ENCODE results near the gene SNCB. TPM values are rescaled to one million over a fixed set of nuclear protein-coding genes. Genes with fewer than 3 reads are reported as not detected.

SNCB gene
- total and polyA plus RNA-seq, 2 of the 13 experiments (the other 11 are each of a cell fraction or from before 2014, with no cell fraction given): not detected

GRCh38 chr5:176606032-176606431 lies 24.3 kb downstream of the SNCB start (continued):
- TF ChIP-seq ZNF878 (CRISPR knock-in tag; IDR thresholded peaks at IDR 0.05) (no peak), ZFP36L1 (CRISPR knock-in tag; IDR thresholded peaks at IDR 0.05) (no peak), POLR2AphosphoS2 (IDR thresholded peaks at IDR 0.05; ENCODE audit: low read depth, low read length) (no peak), ZSCAN20 (CRISPR knock-in tag; IDR thresholded peaks at IDR 0.05; ENCODE audit: borderline replicate concordance) (no peak)

- no peaks in the 10 kb centered on the region for H3K9me3 ChIP-seq (ENCODE audit: low read length)
- peaks cover 18% of the 10 kb centered on the region for H3K4me1 ChIP-seq (ENCODE audit: insufficient read depth, low read length)
- ChIA-PET POLR2A (no interaction called here), CTCF (ENCODE audit: low intra/inter-chr PET ratio, low total read pairs) (no interaction called here)
- no TSS peak for BruUV-seq (replicated peaks)
- no peak overlapping the region for H3K4me3 ChIP-seq (replicated peaks in 1 of 3; ENCODE audit: insufficient read depth in 1 of 3, low read depth in 2 of 3, low read length in 3 of 3)
- ATAC-seq: no peak
- no peak for FAIRE-seq
- DNase-seq (ENCODE audit: low spot score): no peak
- no peak overlapping the region for H2AFZ ChIP-seq (ENCODE audit: low read length)
- H3K36me3 ChIP-seq (replicated peaks in 1 of 2; ENCODE audit: control insufficient read depth in 1 of 2, insufficient read depth in 2 of 2, low read length in 2 of 2): no peaks in the 10 kb centered on the region
- 19% methylated on average over 2 of the region's 2 CpGs for WGBS (ENCODE audit: low lambda C conversion rate)
- no peak overlapping the region for H3K9ac ChIP-seq (ENCODE audit: insufficient read depth, low read depth, low read length)
- H3K27me3 ChIP-seq (ENCODE audit: control insufficient read depth in 1 of 2, insufficient read depth in 2 of 2, low read length in 2 of 2): no peaks in the 10 kb centered on the region
- TF ChIP-seq ATM (IDR thresholded peaks at IDR 0.05; ENCODE audit: borderline replicate concordance) (no peak), THAP9 (CRISPR knock-in tag; IDR thresholded peaks at IDR 0.05; ENCODE audit: borderline replicate concordance) (no peak), MAFF (IDR thresholded peaks at IDR 0.05; ENCODE audit: low read depth, low read length) (no peak), ZFP1 (CRISPR knock-in tag; IDR thresholded peaks at IDR 0.05) (no peak), CENPX (CRISPR knock-in tag; IDR thresholded peaks at IDR 0.05) (no peak), SMARCC2 (IDR thresholded peaks at IDR 0.05) (no peak), ZNF382 (CRISPR knock-in tag; IDR thresholded peaks at IDR 0.05; ENCODE audit: borderline replicate concordance) (no peak), ZNF20 (CRISPR knock-in tag; IDR thresholded peaks at IDR 0.05) (no peak), KMT2B (CRISPR knock-in tag; IDR thresholded peaks at IDR 0.05) (no peak)
- in situ Hi-C loops (cut with HindIII; ENCODE audit: extremely low pct_ligation_motif_present, low pct_unique_long_range_greater_than_20kb): no loop called here
- H3K27ac ChIP-seq (ENCODE audit: extremely low read length, insufficient read depth, low read length): no peak overlapping the region
- no peaks in the 10 kb centered on the region for H3K79me2 ChIP-seq (ENCODE audit: insufficient read depth, low read length)
- H4K20me1 ChIP-seq (ENCODE audit: insufficient read depth, low read length): 0 out of 2 replicates have a peak, but pooled peaks cover 4% of the 10 kb centered on the region
- intact Hi-C loops (cut with micrococcal nuclease; ENCODE audit: unreplicated experiment): no loop called here
- H3K4me2 ChIP-seq (ENCODE audit: low read depth, low read length): no peak overlapping the region
Measured at GRCh38 chr5:176603091-176603490, 27.2 kb downstream of the SNCB start.
